ENCODE data around the gene SIKE1. TPM values are rescaled to one million over a fixed set of nuclear protein-coding genes. Genes with fewer than 3 reads are reported as not detected.

SIKE1 gene
- total RNA-seq, 6 experiments from 2014 or later, result 39.1 to 48.7 (median 42.0) TPM

- peaks cover 58% of the 10 kb centered on the region for H3K36me3 Mint-ChIP-seq (ENCODE audit: low read depth)
- H3K27ac Mint-ChIP-seq, result no peak overlapping the region
- TF ChIP-seq CTCF (IDR thresholded peaks at IDR 0.05), result no peak
- peaks cover 2% of the 10 kb centered on the region; the same call in 1 of the 2 replicates for H3K27me3 Mint-ChIP-seq (ENCODE audit: insufficient read depth)
- H3K9me3 Mint-ChIP-seq, result no peaks in the 10 kb centered on the region
- DNase-seq, result no peak
- peaks cover 11% of the 10 kb centered on the region for H3K4me1 Mint-ChIP-seq (ENCODE audit: low read depth)
- H3K4me3 Mint-ChIP-seq, result no peak overlapping the region
Measured at GRCh38 chr1:114740331-114740730, 40.2 kb downstream of the SIKE1 start.

GRCh38 chr1:114737314-114737849, 43.1 kb downstream of the SIKE1 start:
- no peak for DNase-seq
- Mint-ChIP-seq H3K27me3 (ENCODE audit: insufficient read depth) (0 out of 2 replicates have a peak, but pooled peaks cover 2% of the 10 kb centered on the region), H3K4me3 (no peak overlapping the region), H3K4me1 (ENCODE audit: low read depth) (no peaks in the 10 kb centered on the region), H3K27ac (no peak overlapping the region), H3K9me3 (no peaks in the 10 kb centered on the region), H3K36me3 (ENCODE audit: low read depth) (peaks cover 65% of the 10 kb centered on the region)
- no peak for TF ChIP-seq CTCF (IDR thresholded peaks at IDR 0.05)

DNA sequence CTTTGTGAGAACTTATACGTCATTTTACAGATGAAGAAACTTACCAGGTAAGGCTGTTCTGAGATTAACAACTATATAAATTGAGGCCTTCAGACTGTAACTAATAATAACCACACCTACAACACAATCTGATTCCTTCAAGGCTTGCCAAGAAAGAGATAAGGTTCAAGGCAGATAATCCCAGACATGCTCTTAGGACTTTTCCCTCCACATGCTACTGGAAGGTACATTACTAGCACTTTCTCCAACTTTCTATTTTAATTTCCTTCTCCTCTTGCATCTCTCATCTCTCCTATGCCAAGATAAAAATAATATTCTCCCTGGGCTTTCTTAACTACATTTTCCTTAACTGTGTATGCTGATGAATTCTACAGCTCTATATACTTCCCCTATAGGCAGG, 45.0 kb downstream of the SIKE1 start:
- Mint-ChIP-seq H3K27me3 (ENCODE audit: insufficient read depth) (0 out of 2 replicates have a peak, but pooled peaks cover 2% of the 10 kb centered on the region), H3K9me3 (no peaks in the 10 kb centered on the region), H3K4me1 (ENCODE audit: low read depth) (no peaks in the 10 kb centered on the region), H3K4me3 (no peak overlapping the region), H3K27ac (no peak overlapping the region), H3K36me3 (ENCODE audit: low read depth) (peaks cover 65% of the 10 kb centered on the region)
- no peak for TF ChIP-seq CTCF (IDR thresholded peaks at IDR 0.05)
- no peak for DNase-seq

DNA sequence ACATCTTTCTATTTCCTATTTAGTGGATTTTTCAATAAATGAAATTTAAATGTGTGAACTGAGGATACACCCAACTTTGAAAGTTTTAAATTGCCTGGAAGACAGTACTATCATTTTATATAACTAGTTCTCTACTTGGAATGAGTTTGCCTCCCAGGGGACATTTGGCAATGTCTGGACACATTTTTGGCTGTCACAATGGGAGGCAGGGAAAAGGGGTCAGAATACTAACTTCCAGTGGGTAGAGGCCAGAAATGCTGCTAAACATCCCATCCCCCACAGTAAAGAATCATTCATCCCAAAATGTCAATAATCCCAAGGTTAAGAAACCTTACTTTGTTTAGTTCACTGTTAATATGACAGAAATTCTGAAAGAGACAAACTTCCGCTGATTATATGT, 50.7 kb downstream of the SIKE1 start:
- no peaks in the 10 kb centered on the region for H3K27me3 Mint-ChIP-seq (ENCODE audit: insufficient read depth)
- H3K9me3 Mint-ChIP-seq, result no peaks in the 10 kb centered on the region
- H3K36me3 Mint-ChIP-seq (ENCODE audit: low read depth), result peaks cover 69% of the 10 kb centered on the region
- TF ChIP-seq CTCF (IDR thresholded peaks at IDR 0.05), result no peak
- H3K4me1 Mint-ChIP-seq (ENCODE audit: low read depth), result peaks cover 14% of the 10 kb centered on the region
- H3K4me3 Mint-ChIP-seq, result no peak overlapping the region
- DNase-seq, result no peak
- no peak overlapping the region for H3K27ac Mint-ChIP-seq

DNA sequence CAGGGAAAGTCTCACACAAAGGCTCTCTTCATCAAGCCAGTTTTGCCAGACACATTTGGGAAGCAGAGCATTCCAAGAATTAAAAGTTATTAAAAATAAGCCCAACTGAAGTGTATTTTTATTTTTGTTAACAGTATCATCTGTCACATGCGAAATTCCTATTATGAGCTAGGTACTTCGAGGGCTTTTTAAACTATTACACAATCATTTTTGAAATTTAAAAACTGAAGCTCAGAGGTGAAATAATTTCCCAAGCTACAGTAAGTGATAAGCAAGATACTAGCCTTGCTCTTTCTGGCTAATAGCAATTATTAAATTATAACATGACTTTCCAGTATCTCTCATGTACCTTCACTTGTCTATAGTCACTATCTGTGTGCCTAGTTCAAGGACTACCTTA, 51.9 kb downstream of the SIKE1 start:
- no peak overlapping the region for H3K4me3 Mint-ChIP-seq
- H3K36me3 Mint-ChIP-seq (ENCODE audit: low read depth), result peaks cover 71% of the 10 kb centered on the region
- no peaks in the 10 kb centered on the region for H3K27me3 Mint-ChIP-seq (ENCODE audit: insufficient read depth)
- TF ChIP-seq CTCF (IDR thresholded peaks at IDR 0.05), result no peak
- peaks cover 25% of the 10 kb centered on the region for H3K4me1 Mint-ChIP-seq (ENCODE audit: low read depth)
- no peak for DNase-seq
- no peak overlapping the region for H3K27ac Mint-ChIP-seq
- H3K9me3 Mint-ChIP-seq, result no peaks in the 10 kb centered on the region

- DNase-seq, result no peak
- H3K9me3 Mint-ChIP-seq, result no peaks in the 10 kb centered on the region
- H3K4me1 Mint-ChIP-seq (ENCODE audit: low read depth), result peaks cover 36% of the 10 kb centered on the region
- peaks cover 72% of the 10 kb centered on the region for H3K36me3 Mint-ChIP-seq (ENCODE audit: low read depth)
- peak overlapping the region; percentile 42; the same call in 1 of the 2 replicates for H3K27ac Mint-ChIP-seq
- H3K4me3 Mint-ChIP-seq, result no peak overlapping the region
- TF ChIP-seq CTCF (IDR thresholded peaks at IDR 0.05), result no peak
- H3K27me3 Mint-ChIP-seq (ENCODE audit: insufficient read depth), result no peaks in the 10 kb centered on the region
Measured at GRCh38 chr1:114725230-114725629, 55.3 kb downstream of the SIKE1 start.

All from HFFc6 (cell line).